Stimulated activated memory B cell treated with anti-CD40 and anti-IgM and Interleukin-4, amounts not matched to agents 10 μg/mL and 1 μg/mL and 100 μg/mL, for 72 hours (primary cell): ENCODE measurements around the gene ICAM2.
A peak's percentile ranks its signal among the peaks of the same experiment; 100 is the strongest.

Experiments
- ATAC-seq: fragments of 150-1000 bp; cut with Tn5 transposase; 2 replicates; pipeline ENCODE4 v1.10.0; 2021
- H3K27ac Mint-ChIP-seq: one replicate; pipeline ENCODE4 v1.8.0; 2022; ENCODE audit warnings: mild to moderate bottlenecking, mixed read lengths
- H3K27me3 Mint-ChIP-seq: one replicate; pipeline ENCODE4 v1.8.0; 2022; ENCODE audit warnings: mixed read lengths
- H3K36me3 Mint-ChIP-seq: one replicate; pipeline ENCODE4 v1.8.0; 2022; ENCODE audit warnings: mixed read lengths
- H3K4me1 Mint-ChIP-seq: one replicate; pipeline ENCODE4 v1.8.0; 2022; ENCODE audit warnings: mixed read lengths
- H3K4me3 Mint-ChIP-seq: one replicate; pipeline ENCODE4 v1.8.0; 2022; ENCODE audit warnings: mild to moderate bottlenecking, moderate library complexity, mixed read lengths
- H3K9me3 Mint-ChIP-seq: one replicate; pipeline ENCODE4 v1.8.0; 2022; ENCODE audit warnings: mixed read lengths

Gene ICAM2

GRCh38 chr17:64020056-64020766, at the start of gene ICAM2:
Gene ICAM2, minus strand, starts transcription at chr17:64020633. Its CDS starts 13,942 bp downstream, at chr17:64006691.
- Mint-ChIP-seq H3K4me3 (peak within 1 kb of the TSS; percentile 91), H3K27ac (peak within 1 kb of the TSS; percentile 94), H3K36me3 (no peaks in the 10 kb centered on the region), H3K9me3 (no peaks in the 10 kb centered on the region), H3K4me1 (peaks cover 54% of the 10 kb centered on the region), H3K27me3 (no peaks in the 10 kb centered on the region)
- ATAC-seq, result peak; percentile 93

- Mint-ChIP-seq H3K9me3 (peaks cover 7% of the 10 kb centered on the region), H3K4me1 (peaks cover 15% of the 10 kb centered on the region), H3K27ac (no peak overlapping the region), H3K4me3 (no peak overlapping the region), H3K36me3 (peaks cover 64% of the 10 kb centered on the region), H3K27me3 (no peaks in the 10 kb centered on the region)
- ATAC-seq, result no peak
These were observed 49.8 kb upstream of the ICAM2 start for GRCh38 chr17:64070213-64070612.

- H3K36me3 Mint-ChIP-seq, result peaks cover 72% of the 10 kb centered on the region
- H3K27ac Mint-ChIP-seq, result no peak overlapping the region
- H3K4me1 Mint-ChIP-seq, result peaks cover 6% of the 10 kb centered on the region
- peaks cover 7% of the 10 kb centered on the region for H3K9me3 Mint-ChIP-seq
- no peak overlapping the region for H3K4me3 Mint-ChIP-seq
- H3K27me3 Mint-ChIP-seq, result no peaks in the 10 kb centered on the region
- ATAC-seq, result no peak
These were observed 48.7 kb upstream of the ICAM2 start for GRCh38 chr17:64069143-64069542.

- H3K9me3 Mint-ChIP-seq, result peaks cover 7% of the 10 kb centered on the region
- H3K36me3 Mint-ChIP-seq, result peaks cover 74% of the 10 kb centered on the region
- no peak for ATAC-seq
- peaks cover 14% of the 10 kb centered on the region for H3K4me1 Mint-ChIP-seq
- H3K27ac Mint-ChIP-seq, result no peak overlapping the region
- no peaks in the 10 kb centered on the region for H3K27me3 Mint-ChIP-seq
- H3K4me3 Mint-ChIP-seq, result no peak overlapping the region
These were observed 47.2 kb upstream of the ICAM2 start for GRCh38 chr17:64067657-64068056.

GRCh38 chr17:64066716-64067115, 46.3 kb upstream of the ICAM2 start:
- H3K36me3 Mint-ChIP-seq, result peaks cover 71% of the 10 kb centered on the region
- peaks cover 17% of the 10 kb centered on the region for H3K4me1 Mint-ChIP-seq
- peaks cover 7% of the 10 kb centered on the region for H3K9me3 Mint-ChIP-seq
- no peak for ATAC-seq
- no peak overlapping the region for H3K27ac Mint-ChIP-seq
- no peak overlapping the region for H3K4me3 Mint-ChIP-seq
- no peaks in the 10 kb centered on the region for H3K27me3 Mint-ChIP-seq

- Mint-ChIP-seq H3K27me3 (no peaks in the 10 kb centered on the region), H3K4me3 (no peak overlapping the region), H3K36me3 (peaks cover 60% of the 10 kb centered on the region), H3K9me3 (peaks cover 7% of the 10 kb centered on the region), H3K27ac (no peak overlapping the region), H3K4me1 (peaks cover 31% of the 10 kb centered on the region)
- no peak for ATAC-seq
These were observed 44.7 kb upstream of the ICAM2 start for GRCh38 chr17:64065161-64065560.

- H3K27ac Mint-ChIP-seq, result no peak overlapping the region
- ATAC-seq, result no peak
- no peak overlapping the region for H3K4me3 Mint-ChIP-seq
- peaks cover 60% of the 10 kb centered on the region for H3K36me3 Mint-ChIP-seq
- H3K27me3 Mint-ChIP-seq, result no peaks in the 10 kb centered on the region
- H3K9me3 Mint-ChIP-seq, result peaks cover 7% of the 10 kb centered on the region
- peaks cover 39% of the 10 kb centered on the region for H3K4me1 Mint-ChIP-seq
These were observed 43.9 kb upstream of the ICAM2 start for GRCh38 chr17:64064331-64064730.

- peaks cover 4% of the 10 kb centered on the region for H3K9me3 Mint-ChIP-seq
- no peak overlapping the region for H3K4me3 Mint-ChIP-seq
- H3K27ac Mint-ChIP-seq, result peak overlapping the region; percentile 77
- H3K36me3 Mint-ChIP-seq, result peaks cover 57% of the 10 kb centered on the region
- peaks cover 39% of the 10 kb centered on the region for H3K4me1 Mint-ChIP-seq
- H3K27me3 Mint-ChIP-seq, result no peaks in the 10 kb centered on the region
- no peak for ATAC-seq
These were observed 43.4 kb upstream of the ICAM2 start for GRCh38 chr17:64063766-64064224.

GRCh38 chr17:64063088-64063487, 42.7 kb upstream of the ICAM2 start:
- H3K4me1 Mint-ChIP-seq, result peaks cover 39% of the 10 kb centered on the region
- H3K4me3 Mint-ChIP-seq, result no peak overlapping the region
- H3K27ac Mint-ChIP-seq, result peak overlapping the region; percentile 77
- H3K36me3 Mint-ChIP-seq, result peaks cover 50% of the 10 kb centered on the region
- ATAC-seq, result peak; percentile 72
- H3K27me3 Mint-ChIP-seq, result no peaks in the 10 kb centered on the region
- no peaks in the 10 kb centered on the region for H3K9me3 Mint-ChIP-seq

GRCh38 chr17:64061178-64061898, 40.9 kb upstream of the ICAM2 start:
- Mint-ChIP-seq H3K27ac (peak overlapping the region; percentile 26), H3K36me3 (peaks cover 33% of the 10 kb centered on the region), H3K4me3 (no peak overlapping the region), H3K4me1 (peaks cover 45% of the 10 kb centered on the region), H3K9me3 (no peaks in the 10 kb centered on the region), H3K27me3 (no peaks in the 10 kb centered on the region)
- peak; percentile 88 for ATAC-seq

- H3K27ac Mint-ChIP-seq, result peak overlapping the region; percentile 26
- H3K4me3 Mint-ChIP-seq, result no peak overlapping the region
- peaks cover 50% of the 10 kb centered on the region for H3K4me1 Mint-ChIP-seq
- no peak for ATAC-seq
- peaks cover 25% of the 10 kb centered on the region for H3K36me3 Mint-ChIP-seq
- H3K27me3 Mint-ChIP-seq, result no peaks in the 10 kb centered on the region
- H3K9me3 Mint-ChIP-seq, result no peaks in the 10 kb centered on the region
These were observed 39.9 kb upstream of the ICAM2 start for GRCh38 chr17:64060331-64060730.

- H3K27ac Mint-ChIP-seq, result peak overlapping the region; percentile 26
- no peak for ATAC-seq
- H3K4me1 Mint-ChIP-seq, result peaks cover 50% of the 10 kb centered on the region
- peaks cover 28% of the 10 kb centered on the region for H3K36me3 Mint-ChIP-seq
- no peaks in the 10 kb centered on the region for H3K27me3 Mint-ChIP-seq
- H3K9me3 Mint-ChIP-seq, result no peaks in the 10 kb centered on the region
- H3K4me3 Mint-ChIP-seq, result no peak overlapping the region
These were observed 39.3 kb upstream of the ICAM2 start for GRCh38 chr17:64059756-64060155.

- Mint-ChIP-seq H3K4me3 (no peak overlapping the region), H3K4me1 (peaks cover 46% of the 10 kb centered on the region), H3K36me3 (peaks cover 26% of the 10 kb centered on the region), H3K27me3 (no peaks in the 10 kb centered on the region), H3K9me3 (no peaks in the 10 kb centered on the region), H3K27ac (no peak overlapping the region)
- no peak for ATAC-seq
These were observed 38.2 kb upstream of the ICAM2 start for GRCh38 chr17:64058621-64059020.

GRCh38 chr17:64057701-64058263, 37.3 kb upstream of the ICAM2 start:
- Mint-ChIP-seq H3K4me1 (peaks cover 37% of the 10 kb centered on the region), H3K9me3 (no peaks in the 10 kb centered on the region), H3K4me3 (no peak overlapping the region), H3K27me3 (no peaks in the 10 kb centered on the region), H3K36me3 (peaks cover 32% of the 10 kb centered on the region), H3K27ac (no peak overlapping the region)
- ATAC-seq, result no peak

- Mint-ChIP-seq H3K4me3 (no peak overlapping the region), H3K4me1 (peaks cover 30% of the 10 kb centered on the region), H3K27ac (peak overlapping the region; percentile 25), H3K36me3 (peaks cover 43% of the 10 kb centered on the region), H3K27me3 (no peaks in the 10 kb centered on the region), H3K9me3 (no peaks in the 10 kb centered on the region)
- ATAC-seq, result peak; percentile 85
These were observed 36.0 kb upstream of the ICAM2 start for GRCh38 chr17:64056269-64057005.
